Keratinocyte (primary cell): ENCODE results near the gene OR52W1. TPM values are rescaled to one million over a fixed set of nuclear protein-coding genes. Genes with fewer than 3 reads are reported as not detected.
A peak's percentile ranks its signal among the peaks of the same experiment; 100 is the strongest.

Experiments
- DNase-seq: peaks from one replicate; pipeline ENCODE4 v3.0.0-alpha.2; 2011; ENCODE audit warnings: low read depth, missing footprints, low spot score
- FAIRE-seq: peaks from 2 replicates; lab custom pipeline; 2011; peaks lifted over from hg19 to GRCh38; lab: Jason Lieb, UNC
- H2AFZ ChIP-seq: 2 replicates; pipeline ENCODE4 v1.6.0; 2012; ENCODE audit warnings: low read length, control low read depth, inconsistent platforms; ENCODE audit not compliant: control insufficient read depth
- H3K27ac ChIP-seq: 2 replicates; pipeline ENCODE4 v1.5.1; 2011; ENCODE audit warnings: low read length; ENCODE audit not compliant: control insufficient read depth, insufficient read depth
- H3K27me3 ChIP-seq: 3 replicates; pipeline ENCODE4 v1.6.0; 2011; ENCODE audit warnings: low read length; ENCODE audit not compliant: control insufficient read depth, insufficient read depth; ENCODE audit errors: extremely low read depth
- H3K36me3 ChIP-seq, 2 experiments: 2 replicates in 1 of 2; 3 replicates in 1 of 2; pipeline ENCODE4 v1.5.1; 2011; ENCODE audit warnings: low read length in 2 of 2, mild to moderate bottlenecking in 1 of 2; ENCODE audit not compliant: control insufficient read depth in 2 of 2, insufficient read depth in 2 of 2; ENCODE audit errors: extremely low read depth in 1 of 2
- H3K4me1 ChIP-seq: 3 replicates; pipeline ENCODE4 v1.5.1; 2011; ENCODE audit warnings: low read length; ENCODE audit not compliant: control insufficient read depth, insufficient read depth; ENCODE audit errors: extremely low read depth
- H3K4me2 ChIP-seq: 3 replicates; pipeline ENCODE4 v1.6.0; 2011; ENCODE audit warnings: low read depth, low read length; ENCODE audit not compliant: control insufficient read depth, insufficient read depth; ENCODE audit errors: extremely low read depth
- H3K4me3 ChIP-seq, 3 experiments: fragments of 200-600 bp in 1 of 3; sonication (generic) in 1 of 3; 2 replicates in 2 of 3; 3 replicates in 1 of 3; pipeline ENCODE4 v1.5.1; 2011 to 2016; ENCODE audit warnings: low read length in 3 of 3, mild to moderate bottlenecking in 3 of 3, control low read depth in 2 of 3, inconsistent platforms in 1 of 3, low read depth in 1 of 3, mixed read lengths in 1 of 3, mixed run types in 1 of 3, moderate library complexity in 1 of 3; ENCODE audit not compliant: control insufficient read depth in 2 of 3, insufficient read depth in 2 of 3; ENCODE audit errors: extremely low read depth in 1 of 3
- H3K79me2 ChIP-seq: 2 replicates; pipeline ENCODE4 v1.6.0; 2012; ENCODE audit warnings: low read length; ENCODE audit not compliant: control insufficient read depth, insufficient read depth
- H3K9ac ChIP-seq: 3 replicates; pipeline ENCODE4 v1.6.0; 2011; ENCODE audit warnings: low read length; ENCODE audit not compliant: control insufficient read depth, insufficient read depth; ENCODE audit errors: extremely low read depth
- H3K9me1 ChIP-seq: 3 replicates; pipeline ENCODE4 v1.6.0; 2011; ENCODE audit warnings: low read length; ENCODE audit not compliant: control insufficient read depth, insufficient read depth; ENCODE audit errors: extremely low read depth
- H3K9me3 ChIP-seq: 2 replicates; pipeline ENCODE4 v1.5.1; 2012; ENCODE audit warnings: low read depth, low read length; ENCODE audit not compliant: control insufficient read depth
- H4K20me1 ChIP-seq: 3 replicates; pipeline ENCODE4 v1.6.0; 2011; ENCODE audit warnings: low read length; ENCODE audit not compliant: control insufficient read depth, insufficient read depth; ENCODE audit errors: extremely low read depth
- CTCF ChIP-seq, 3 experiments: IDR thresholded peaks in 1 of 3; conservative IDR thresholded peaks in 1 of 3; optimal IDR thresholded peaks in 1 of 3; 2 replicates in 2 of 3; 3 replicates in 1 of 3; pipeline versions ENCODE3 to v1.5.1; 2011; ENCODE audit warnings: low read length in 3 of 3, mild to moderate bottlenecking in 3 of 3, moderate library complexity in 2 of 3, control low read depth in 1 of 3, inconsistent platforms in 1 of 3; ENCODE audit not compliant: insufficient read depth in 2 of 3; ENCODE audit errors: extremely low read depth in 1 of 3
- EZH2 ChIP-seq: IDR thresholded peaks from one replicate; pipeline ENCODE4 v1.6.1; 2012; ENCODE audit warnings: inconsistent platforms, mild to moderate bottlenecking, low read length, moderate library complexity
- dilution Hi-C: fragments of 300-500 bp; cut with MboI; formaldehyde crosslinking; loops from one replicate; pipeline ENCODE4 v1.7.0; 2020; ENCODE audit warnings: low sequenced_read_pairs; ENCODE audit not compliant: extremely low pct_ligation_motif_present
- polyA plus RNA-seq, 5 experiments: library from polyadenylated mRNA; depleted of rRNA in 3 of 5; stranded (reverse) in 3 of 5; stranded (forward) in 1 of 5; unstranded in 1 of 5; fragments of >200 nt; gene quantifications; 1 replicate in 1 of 5; 2 replicates in 3 of 5; 3 replicates in 1 of 5; pipeline versions ENCODE4 v1.2.1 to v1.2.3, GENCODE V29; 2011 to 2012; ENCODE audit warnings: missing spikeins in 2 of 5, low read depth in 1 of 5, low replicate concordance in 1 of 5

Gene OR52W1
- polyA plus RNA-seq, 1 donor (not counting 4 experiments of a cell fraction or from before 2014, with no cell fraction given) = not detected

- Histone ChIP-seq H3K4me3 (peak overlapping the region; percentile 80 to 90 (median 83)), H3K27me3 (no peaks in the 10 kb centered on the region), H3K4me2 (peak overlapping the region; percentile 86), H3K9ac (peak overlapping the region; percentile 92), H3K4me1 (peaks cover 10% of the 10 kb centered on the region), H2AFZ (peak overlapping the region; percentile 98), H3K36me3 (no peaks in the 10 kb centered on the region), H3K27ac (peak overlapping the region; percentile 87), H3K9me1 (no peaks in the 10 kb centered on the region), H3K79me2 (peaks cover 52% of the 10 kb centered on the region), H4K20me1 (peaks cover 2% of the 10 kb centered on the region), H3K9me3 (no peaks in the 10 kb centered on the region)
- dilution Hi-C loops = no loop called here
- TF ChIP-seq EZH2 = no peak
- no peak for TF ChIP-seq CTCF (optimal IDR thresholded peaks at IDR 0.05 in 1 of 3, IDR thresholded peaks at IDR 0.05 in 1 of 3, conservative IDR thresholded peaks at IDR 0.05 in 1 of 3; ENCODE audit: extremely low read depth in 1 of 3, insufficient read depth in 2 of 3, low read length in 3 of 3)
- FAIRE-seq (no peak), DNase-seq (no peak)
These were observed 35.0 kb downstream of the OR52W1 start for GRCh38 chr11:6233984-6234386.

- dilution Hi-C loops = no loop called here
- Histone ChIP-seq H3K27me3 (no peaks in the 10 kb centered on the region), H3K9me3 (no peaks in the 10 kb centered on the region), H2AFZ (peak within 1 kb of the TSS; percentile 98), H3K9me1 (no peaks in the 10 kb centered on the region), H3K9ac (peak within 1 kb of the TSS; percentile 92), H4K20me1 (peaks cover 1% of the 10 kb centered on the region), H3K27ac (peak within 1 kb of the TSS; percentile 87), H3K36me3 (no peaks in the 10 kb centered on the region), H3K4me2 (peak within 1 kb of the TSS; percentile 92), H3K4me3 (peak within 1 kb of the TSS; percentile 83 to 90 (median 83)), H3K4me1 (peaks cover 10% of the 10 kb centered on the region), H3K79me2 (peaks cover 46% of the 10 kb centered on the region)
- peak; percentile 79 for FAIRE-seq
- no peak for TF ChIP-seq EZH2
- no peak for TF ChIP-seq CTCF (optimal IDR thresholded peaks at IDR 0.05 in 1 of 3, IDR thresholded peaks at IDR 0.05 in 1 of 3, conservative IDR thresholded peaks at IDR 0.05 in 1 of 3; ENCODE audit: extremely low read depth in 1 of 3, insufficient read depth in 2 of 3, low read length in 3 of 3)
- peak; percentile 94 for DNase-seq
These were observed 35.5 kb downstream of the OR52W1 start, which contains the start of gene FHIP1B for GRCh38 chr11:6234387-6235107. Gene FHIP1B (minus strand): TSS chr11:6234636. CDS start chr11:6224516, 10,120 bp downstream.
